Fibroblast of the conjunctiva (primary cell): ENCODE data around the gene CPSF6.
"Not testable (repeated sequence)": the region's sequence is repeated elsewhere in the genome, so short reads cannot be mapped to it uniquely, and the experiment has no call there.

Source experiments
- DNase-seq: peaks from one replicate; pipeline ENCODE4 v3.0.0-alpha.2; 2010; ENCODE audit warnings: low read depth

CPSF6 gene

DNA sequence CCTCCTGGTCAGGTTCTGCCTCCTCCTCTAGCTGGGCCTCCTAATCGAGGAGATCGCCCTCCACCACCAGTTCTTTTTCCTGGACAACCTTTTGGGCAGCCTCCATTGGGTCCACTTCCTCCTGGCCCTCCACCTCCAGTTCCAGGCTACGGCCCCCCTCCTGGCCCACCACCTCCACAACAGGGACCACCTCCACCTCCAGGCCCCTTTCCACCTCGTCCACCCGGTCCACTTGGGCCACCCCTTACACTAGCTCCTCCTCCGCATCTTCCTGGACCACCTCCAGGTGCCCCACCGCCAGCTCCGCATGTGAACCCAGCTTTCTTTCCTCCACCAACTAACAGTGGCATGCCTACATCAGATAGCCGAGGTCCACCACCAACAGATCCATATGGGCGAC is 19.3 kb downstream of the CPSF6 start:
- no peak for DNase-seq

- DNase-seq, result no peak
These were observed 23.1 kb downstream of the CPSF6 start for GRCh38 chr12:69262264-69262974.

DNA sequence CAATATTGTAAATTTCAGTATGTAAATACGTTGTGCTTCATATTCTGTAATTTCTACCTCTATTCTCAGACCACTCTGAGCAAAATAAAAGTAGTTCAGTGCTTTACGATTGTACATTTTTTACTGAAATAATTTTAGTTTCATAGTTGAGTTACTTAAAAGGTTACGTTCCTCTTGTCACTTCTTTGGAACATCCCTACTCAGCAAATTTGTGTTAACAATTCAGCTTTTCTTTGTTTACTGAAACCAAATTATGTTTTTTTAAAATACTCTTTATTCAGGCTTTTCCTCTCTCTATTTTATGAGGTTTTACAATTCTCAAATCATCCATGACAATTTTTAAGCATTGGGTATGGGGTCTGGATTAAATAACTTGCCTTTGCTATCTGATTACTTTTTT is 25.8 kb downstream of the CPSF6 start:
- DNase-seq, result no peak

DNA sequence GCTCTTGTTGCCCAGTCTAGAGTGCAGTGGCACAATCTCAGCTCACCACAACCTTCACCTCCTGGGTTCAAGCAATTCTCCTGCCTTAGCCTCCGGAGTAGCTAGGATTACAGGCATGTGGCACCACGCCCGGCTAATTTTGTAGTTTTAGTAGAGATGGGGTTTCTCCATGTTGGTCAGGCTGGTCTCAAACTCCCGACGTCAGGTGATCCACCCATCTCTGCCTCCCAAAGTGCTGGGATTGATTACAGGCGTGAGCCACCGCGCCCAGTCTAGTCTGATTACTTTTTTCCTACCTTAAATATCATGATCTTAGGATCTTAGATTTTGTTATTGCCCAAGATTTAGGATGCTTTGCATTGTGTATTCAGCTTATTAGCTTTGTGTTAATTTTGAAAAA is 26.3 kb downstream of the CPSF6 start:
- not testable (repeated sequence) for DNase-seq

DNA sequence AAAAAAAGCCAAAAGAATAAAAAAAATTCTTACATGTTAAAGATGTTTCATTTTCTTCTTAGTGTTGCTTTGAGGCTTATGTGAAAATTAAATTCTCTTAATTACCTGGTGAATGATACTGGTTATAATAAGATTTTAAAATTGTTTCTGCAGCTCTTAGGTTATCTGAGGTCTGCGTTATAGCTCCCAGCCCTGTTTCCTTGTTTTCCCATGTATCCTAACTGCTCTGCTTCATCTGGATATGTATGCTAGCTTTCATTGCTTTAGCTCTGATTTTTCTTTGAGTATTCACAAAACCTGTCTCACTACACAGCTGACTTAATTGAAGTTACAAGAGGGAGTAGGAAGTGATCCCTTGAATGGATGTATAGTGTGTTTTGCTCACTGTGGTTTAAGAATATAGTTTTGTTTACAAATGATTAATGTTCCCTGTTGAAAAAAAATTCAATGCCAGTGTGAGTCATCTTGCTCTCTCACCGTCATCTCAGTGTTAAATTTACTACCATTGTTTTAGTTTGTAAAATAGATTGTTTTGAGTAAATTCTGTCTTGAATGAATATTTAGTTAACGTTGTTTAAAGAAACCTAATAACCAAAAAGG is 26.8 kb downstream of the CPSF6 start:
- DNase-seq, result no peak

- no peak for DNase-seq
These were observed 30.4 kb downstream of the CPSF6 start for GRCh38 chr12:69269736-69270135.

DNA sequence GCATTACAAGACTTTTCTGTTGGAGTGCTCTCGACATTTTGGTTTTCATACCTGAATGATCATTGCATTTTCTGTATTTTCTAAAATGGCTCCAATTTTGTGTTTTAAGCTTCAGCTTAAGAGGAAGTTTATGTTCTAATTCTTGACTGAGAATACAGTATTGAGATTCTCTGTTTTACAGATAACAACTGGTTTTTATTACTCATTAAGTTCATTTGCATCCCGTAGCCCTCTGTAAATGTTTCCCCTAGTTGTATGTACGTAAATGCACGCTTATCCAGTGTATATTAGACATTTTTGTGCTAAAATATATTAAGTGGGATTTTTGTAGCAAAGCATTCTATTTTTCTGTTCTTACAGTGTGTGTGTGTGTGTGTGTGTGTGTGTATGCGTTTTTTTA is 33.1 kb downstream of the CPSF6 start:
- no peak for DNase-seq

GRCh38 chr12:69274861-69275260 is 35.5 kb downstream of the CPSF6 start:
- no peak for DNase-seq

GRCh38 chr12:69275471-69275891 is 36.1 kb downstream of the CPSF6 start:
- no peak for DNase-seq

DNA sequence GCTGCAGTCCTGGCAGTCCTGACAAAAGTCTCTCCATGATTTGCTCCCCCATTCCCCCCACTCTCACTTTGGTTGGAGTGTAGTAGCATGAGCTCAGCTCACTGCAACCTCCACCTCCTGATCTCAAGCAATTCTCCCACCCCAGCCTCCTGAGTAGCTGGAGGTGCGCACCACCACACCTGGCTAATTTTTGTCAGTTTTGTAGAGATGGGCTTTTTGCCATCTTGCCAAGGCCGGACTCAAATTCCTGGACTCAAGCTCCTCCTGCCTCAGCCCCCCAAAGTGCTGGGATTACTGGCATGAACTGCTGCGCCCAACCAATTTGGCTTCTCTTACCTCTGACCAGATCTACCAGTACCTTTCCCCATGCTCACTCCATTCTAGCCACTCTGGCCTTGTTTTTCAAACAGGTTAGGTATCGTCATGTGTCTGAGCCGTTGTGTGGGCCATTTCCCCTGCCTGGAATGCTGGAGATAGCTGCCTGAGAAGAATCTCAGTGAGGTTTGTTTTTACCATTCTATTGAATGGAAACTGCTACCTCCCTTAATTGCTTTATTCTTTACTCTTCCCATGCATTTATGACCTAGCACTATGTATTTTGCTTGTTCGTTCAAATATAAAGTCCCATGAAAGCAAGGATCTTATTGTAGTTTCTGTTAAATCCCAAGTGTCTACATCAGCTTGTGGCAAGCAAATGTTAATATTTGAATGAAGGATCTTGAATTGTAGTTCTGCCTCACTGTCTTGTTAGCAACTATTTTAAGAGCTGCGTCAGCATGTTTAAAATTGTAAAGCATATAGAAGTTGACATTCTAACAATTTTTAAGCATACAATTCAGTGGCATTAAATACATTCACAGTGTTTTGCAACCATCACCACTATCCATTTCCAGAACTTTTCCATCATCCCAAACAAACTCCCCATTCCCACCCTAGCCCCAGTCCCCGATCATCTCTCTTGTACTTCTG is 39.7 kb downstream of the CPSF6 start:
- no peak for DNase-seq

GRCh38 chr12:69284131-69284530 is 44.8 kb downstream of the CPSF6 start:
- peak; percentile 56 for DNase-seq

GRCh38 chr12:69287556-69287955 is 48.2 kb downstream of the CPSF6 start:
- no peak for DNase-seq

DNA sequence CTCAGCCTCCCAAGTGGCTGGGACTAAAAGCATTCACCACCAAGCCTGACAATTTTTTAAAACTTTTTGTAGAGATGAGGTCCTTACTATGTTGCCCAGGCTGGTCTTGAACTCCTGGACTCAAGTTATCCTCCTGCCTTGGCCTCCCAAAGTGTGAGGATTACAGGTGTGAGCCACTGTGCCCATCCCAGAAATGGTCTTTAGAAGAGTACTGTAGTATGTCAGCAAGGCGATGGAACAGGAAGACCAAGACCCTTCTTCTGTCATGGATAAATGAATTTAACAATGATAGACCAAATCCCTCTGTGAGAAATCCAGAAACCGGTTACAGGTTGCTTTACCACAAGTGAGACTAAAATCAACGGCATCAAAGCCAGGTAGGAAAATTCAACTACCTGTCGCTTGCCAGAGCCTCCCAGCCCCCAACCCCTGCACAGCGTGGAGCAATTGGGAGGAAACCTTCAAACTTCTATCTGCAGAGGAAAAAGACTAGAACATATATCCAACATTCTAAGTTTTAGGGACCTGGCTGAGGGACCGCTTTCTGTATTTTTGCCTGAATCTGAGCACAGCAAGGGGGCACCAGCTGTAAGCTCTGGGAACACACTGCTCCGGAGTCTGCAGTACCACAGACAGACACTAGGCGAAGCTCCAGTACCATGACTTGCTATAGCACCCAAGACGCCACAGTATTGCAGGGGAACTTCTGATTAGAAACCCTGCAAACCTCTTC is 51.3 kb downstream of the CPSF6 start:
- peak; percentile 76 for DNase-seq

GRCh38 chr12:69291278-69291593 is 51.9 kb downstream of the CPSF6 start:
- DNase-seq, result no peak

- DNase-seq, result no peak
These were observed 58.8 kb downstream of the CPSF6 start for GRCh38 chr12:69298133-69298532.

GRCh38 chr12:69298947-69299346 is 59.6 kb downstream of the CPSF6 start:
- no peak for DNase-seq

DNA sequence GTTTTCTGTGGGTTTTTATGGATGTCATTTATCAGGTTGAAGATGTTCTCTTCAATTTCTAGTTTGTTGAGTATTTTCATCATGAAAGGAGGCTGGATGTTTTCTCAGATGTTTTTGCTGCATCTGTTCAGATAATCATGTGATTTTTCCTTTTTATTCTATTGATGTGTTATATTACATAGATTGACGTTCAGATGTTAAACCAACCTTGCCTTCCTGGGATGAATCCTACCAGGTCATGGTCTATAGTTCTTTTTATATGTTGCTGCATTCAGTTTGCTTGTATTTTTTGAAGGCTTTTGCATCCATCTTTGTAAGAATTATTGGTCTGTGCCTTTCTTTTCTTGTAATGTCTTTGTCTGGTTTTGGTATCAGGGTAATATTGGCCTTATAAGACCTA is 64.9 kb downstream of the CPSF6 start:
- no peak for DNase-seq

DNA sequence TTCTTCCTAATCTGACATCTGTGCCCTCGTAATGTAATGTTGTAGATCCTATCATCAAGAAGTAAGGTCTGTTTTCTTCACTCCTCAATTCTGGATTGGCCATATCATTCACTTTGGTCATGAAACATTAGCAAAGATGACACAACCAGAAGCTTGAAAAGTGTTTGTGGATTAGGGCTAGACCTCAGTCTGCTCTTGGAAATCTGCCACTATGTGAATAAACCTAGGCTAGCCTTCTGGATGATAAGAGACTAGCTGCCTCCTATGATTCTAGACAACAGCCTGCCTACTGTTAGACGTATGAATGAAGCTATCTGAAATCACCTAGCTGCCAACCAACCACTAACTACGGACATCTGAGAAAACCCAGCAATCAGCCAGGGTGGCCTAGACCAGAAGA is 70.1 kb downstream of the CPSF6 start:
- no peak for DNase-seq

DNA sequence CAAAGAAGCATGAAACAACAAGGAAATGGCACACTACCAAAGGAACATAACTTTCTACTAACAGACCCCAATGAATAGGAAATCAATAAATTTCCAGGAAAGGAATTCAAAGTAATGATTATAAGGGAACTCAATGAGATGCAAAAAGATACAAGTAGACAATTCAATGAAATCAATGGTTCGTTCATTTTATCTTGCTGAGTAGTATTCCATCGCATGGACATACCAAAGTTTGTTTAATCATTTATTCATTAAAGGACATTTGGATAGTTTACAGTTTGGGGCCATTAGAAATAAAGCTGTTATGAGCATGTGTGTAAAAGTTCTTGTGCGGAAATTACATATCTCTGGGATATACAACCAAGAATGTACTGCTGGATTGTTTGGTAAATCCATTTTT is 73.8 kb downstream of the CPSF6 start:
- DNase-seq, result no peak

DNA sequence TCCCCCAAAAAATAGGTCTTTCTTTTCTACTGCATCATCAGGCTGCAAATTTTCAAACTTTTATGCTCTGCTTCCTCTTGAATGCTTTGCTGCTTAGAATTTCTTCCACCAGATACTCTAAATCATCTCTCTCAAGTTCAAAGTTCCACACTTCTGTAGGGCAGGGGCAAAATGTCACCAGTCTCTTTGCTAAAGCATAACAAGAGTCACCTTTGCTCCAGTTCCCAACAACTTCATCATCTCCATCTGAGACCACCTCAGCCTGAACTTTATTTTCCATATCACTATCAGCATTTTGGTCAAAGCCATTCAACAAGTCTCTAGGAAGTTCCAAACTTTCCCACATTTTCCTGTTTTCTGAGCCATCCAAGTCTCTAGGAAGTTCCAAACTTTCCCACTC is 77.4 kb downstream of the CPSF6 start:
- DNase-seq, result not testable (repeated sequence)

DNA sequence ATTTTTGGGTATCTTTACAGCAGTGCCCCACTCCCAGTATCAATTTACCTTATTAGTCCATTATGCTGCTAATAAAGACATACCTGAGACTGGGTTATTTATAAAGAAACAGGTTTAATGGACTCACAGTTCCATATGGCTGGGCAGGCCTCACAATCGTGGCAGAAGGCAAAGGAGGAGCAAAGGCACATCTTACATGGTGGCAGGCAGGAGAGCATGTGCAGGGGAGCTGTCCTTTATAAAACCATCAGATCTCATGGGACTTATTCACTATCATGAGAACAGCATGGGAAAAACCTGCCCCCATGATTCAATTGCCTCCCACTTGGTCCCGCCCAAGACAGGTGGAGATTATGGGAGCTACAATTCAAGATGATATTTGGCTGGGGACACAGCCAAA is 77.9 kb downstream of the CPSF6 start:
- DNase-seq, result not testable (repeated sequence)

GRCh38 chr12:69318225-69318624 is 78.9 kb downstream of the CPSF6 start:
- DNase-seq, result no peak
